IPS-20b (cell line): ENCODE data around the gene NRAP.
A peak's percentile ranks its signal among the peaks of the same experiment; 100 is the strongest.

Experiments used
- H3K27ac ChIP-seq: one replicate; pipeline ENCODE4 v1.5.1; 2013; ENCODE audit warnings: low read length
- H3K27me3 ChIP-seq: 2 replicates; pipeline ENCODE4 v1.6.1; 2013; ENCODE audit warnings: mild to moderate bottlenecking, low read length, inconsistent platforms; ENCODE audit not compliant: insufficient read depth
- H3K36me3 ChIP-seq: 2 replicates; pipeline ENCODE4 v1.6.1; 2013; ENCODE audit warnings: low read depth, mild to moderate bottlenecking, inconsistent platforms, low read length, moderate library complexity; ENCODE audit not compliant: insufficient read depth
- H3K4me1 ChIP-seq: 2 replicates; pipeline ENCODE4 v1.6.1; 2013; ENCODE audit warnings: mild to moderate bottlenecking, control low read depth, inconsistent platforms, low read length, moderate library complexity; ENCODE audit not compliant: insufficient read depth
- H3K4me3 ChIP-seq: 2 replicates; pipeline ENCODE4 v1.5.1; 2013; ENCODE audit warnings: mild to moderate bottlenecking, low read length, inconsistent platforms
- H3K9ac ChIP-seq: 2 replicates; pipeline ENCODE4 v1.6.1; 2013; ENCODE audit warnings: low read depth, mild to moderate bottlenecking, inconsistent platforms, low read length, moderate library complexity
- H3K9me3 ChIP-seq: 2 replicates; pipeline ENCODE4 v1.6.1; 2013; ENCODE audit warnings: mild to moderate bottlenecking, low read depth, low read length, inconsistent platforms; ENCODE audit not compliant: insufficient read depth

The NRAP gene

DNA sequence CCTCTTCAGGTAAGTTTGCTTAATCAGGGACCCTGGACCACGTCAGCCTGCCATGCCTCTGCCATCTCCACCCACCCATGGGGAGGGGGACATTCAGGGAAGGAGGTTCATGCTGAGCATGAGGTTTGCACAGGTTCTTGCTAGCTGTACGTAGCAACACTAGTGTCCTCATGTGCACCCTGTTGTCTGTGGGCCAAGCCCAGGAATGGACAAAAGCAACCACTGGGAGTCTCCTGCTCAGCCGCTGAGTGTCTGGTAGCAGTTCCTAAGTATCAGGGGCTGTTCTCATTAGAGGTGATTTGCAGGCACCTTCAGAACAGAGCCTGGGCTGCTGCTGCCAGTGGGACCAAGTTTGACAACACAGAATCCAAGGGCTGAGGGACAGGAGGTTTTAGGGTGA lies 33.8 kb upstream of the NRAP start:
- Histone ChIP-seq H3K4me3 (no peak overlapping the region), H3K36me3 (peaks cover 8% of the 10 kb centered on the region), H3K9ac (no peak overlapping the region), H3K9me3 (no peaks in the 10 kb centered on the region; the same call in 1 of the 2 replicates), H3K27me3 (no peaks in the 10 kb centered on the region), H3K4me1 (peaks cover 7% of the 10 kb centered on the region; the same call in 1 of the 2 replicates), H3K27ac (no peak overlapping the region)

DNA sequence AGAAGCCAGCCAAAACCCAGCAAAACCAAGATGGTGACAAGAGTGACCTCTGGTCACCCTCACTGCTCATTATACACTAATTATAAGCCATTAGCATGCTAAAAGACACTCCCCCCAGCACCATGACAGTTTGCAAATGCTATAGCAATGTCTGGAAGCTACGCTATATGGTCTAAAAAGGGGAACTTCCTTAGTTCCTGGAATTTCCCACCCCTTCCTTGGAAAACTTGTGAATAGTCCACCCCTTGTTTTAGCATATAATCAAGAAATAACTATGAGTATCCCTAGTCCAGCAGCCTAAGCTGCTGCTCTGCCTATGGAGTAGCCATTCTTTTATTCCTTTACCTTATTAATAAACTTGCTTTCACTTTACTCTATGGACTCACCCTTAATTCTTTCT lies 31.9 kb upstream of the NRAP start:
- Histone ChIP-seq H3K36me3 (peaks cover 8% of the 10 kb centered on the region), H3K9me3 (no peaks in the 10 kb centered on the region; the same call in 1 of the 2 replicates), H3K27ac (no peak overlapping the region), H3K9ac (no peak overlapping the region), H3K27me3 (no peaks in the 10 kb centered on the region), H3K4me1 (peaks cover 7% of the 10 kb centered on the region; the same call in 1 of the 2 replicates), H3K4me3 (no peak overlapping the region)

DNA sequence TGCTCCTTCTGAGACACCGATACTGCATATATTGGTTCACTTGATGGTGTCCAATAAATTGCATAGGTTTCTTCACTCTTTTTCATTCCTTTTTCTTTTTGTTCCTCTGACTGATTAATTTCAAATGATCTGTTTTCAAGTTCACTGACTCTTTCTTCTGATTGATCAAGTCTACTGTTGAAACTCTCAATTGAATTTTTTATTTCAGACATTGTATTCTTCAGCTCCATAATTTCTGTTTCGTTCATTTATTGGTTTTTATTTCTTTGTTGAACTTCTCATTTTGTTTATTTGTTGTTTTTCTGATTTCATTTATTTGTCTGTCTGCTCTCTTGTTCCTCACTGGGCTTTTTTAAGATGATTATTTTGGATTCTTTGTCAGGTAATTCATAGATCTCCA lies 29.5 kb upstream of the NRAP start:
- no peak overlapping the region for H3K9ac ChIP-seq
- peaks cover 8% of the 10 kb centered on the region for H3K36me3 ChIP-seq
- H3K4me3 ChIP-seq, result 0 out of 2 replicates have a peak overlapping the region, but pooled peaks have one; percentile 11
- peaks cover 7% of the 10 kb centered on the region; the same call in 1 of the 2 replicates for H3K4me1 ChIP-seq
- H3K27me3 ChIP-seq, result no peaks in the 10 kb centered on the region
- no peak overlapping the region for H3K27ac ChIP-seq
- no peaks in the 10 kb centered on the region; the same call in 1 of the 2 replicates for H3K9me3 ChIP-seq

DNA sequence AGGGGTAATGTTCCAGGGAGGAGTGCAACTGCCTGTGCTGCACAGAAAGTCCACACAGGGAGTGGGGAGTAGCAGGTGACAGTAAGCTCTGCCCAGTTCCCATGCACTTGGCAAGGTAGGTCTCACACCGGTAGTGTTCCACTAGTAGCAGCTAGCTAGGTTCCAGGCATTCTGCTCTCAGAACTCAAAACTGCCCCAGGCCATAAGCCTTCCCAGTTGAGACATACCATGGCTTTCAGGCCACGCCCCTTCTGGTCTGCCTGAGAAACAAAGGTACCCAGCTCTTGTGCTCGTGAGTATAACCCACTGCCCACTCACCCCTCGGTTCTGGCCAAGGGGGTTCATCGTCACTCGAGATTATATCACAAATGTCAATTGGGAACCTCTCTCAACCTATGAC lies 28.4 kb upstream of the NRAP start:
- peaks cover 7% of the 10 kb centered on the region; the same call in 1 of the 2 replicates for H3K4me1 ChIP-seq
- H3K4me3 ChIP-seq, result no peak overlapping the region
- peaks cover under 1% of the 10 kb centered on the region; the same call in 1 of the 2 replicates for H3K9me3 ChIP-seq
- no peak overlapping the region for H3K9ac ChIP-seq
- H3K27ac ChIP-seq, result no peak overlapping the region
- H3K27me3 ChIP-seq, result no peaks in the 10 kb centered on the region
- no peaks in the 10 kb centered on the region for H3K36me3 ChIP-seq

DNA sequence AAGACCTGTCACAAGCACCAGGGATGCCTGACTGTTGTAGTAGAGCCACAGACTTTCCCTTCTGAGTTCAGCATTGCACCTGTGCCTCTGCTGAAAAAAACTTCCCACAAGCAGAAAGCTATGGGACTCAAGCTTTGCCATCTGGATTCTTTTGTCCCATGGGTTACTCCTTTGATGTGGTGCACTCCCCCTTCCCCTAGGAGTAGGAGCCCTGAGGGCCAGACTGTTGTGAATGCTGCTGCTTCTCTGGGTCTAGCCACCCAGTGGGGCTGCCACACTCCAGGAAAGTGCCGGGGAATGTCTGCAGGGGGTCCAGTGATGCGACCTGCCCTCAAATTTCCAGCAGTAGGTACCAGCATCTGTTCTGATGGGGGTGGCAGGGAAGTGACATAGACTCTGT lies 27.5 kb upstream of the NRAP start:
- H3K4me3 ChIP-seq, result no peak overlapping the region
- H3K9me3 ChIP-seq, result peaks cover 4% of the 10 kb centered on the region; the same call in 1 of the 2 replicates
- peaks cover 7% of the 10 kb centered on the region; the same call in 1 of the 2 replicates for H3K4me1 ChIP-seq
- no peaks in the 10 kb centered on the region for H3K36me3 ChIP-seq
- no peaks in the 10 kb centered on the region for H3K27me3 ChIP-seq
- no peak overlapping the region for H3K27ac ChIP-seq
- no peak overlapping the region for H3K9ac ChIP-seq

DNA sequence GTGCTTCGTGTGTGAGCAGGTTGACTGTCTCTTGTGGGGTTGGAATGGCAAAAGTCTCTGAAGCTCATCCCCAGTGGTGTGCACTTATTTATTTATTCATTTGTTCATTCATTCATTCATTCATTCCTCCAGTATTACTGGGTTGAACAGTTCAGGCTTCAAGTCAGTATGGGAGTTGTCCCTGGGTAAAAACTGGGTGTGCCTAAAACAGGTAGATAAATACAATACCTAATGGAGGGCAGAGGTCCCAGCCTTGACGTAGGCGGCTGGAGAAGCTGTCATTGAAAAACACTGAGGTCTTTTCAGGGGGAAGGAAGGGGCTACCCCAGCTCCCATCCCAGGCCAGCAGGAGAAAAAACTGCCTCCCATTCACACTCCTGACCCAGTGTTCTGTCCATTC lies 26.9 kb upstream of the NRAP start:
- Histone ChIP-seq H3K4me3 (no peak overlapping the region), H3K9ac (no peak overlapping the region), H3K36me3 (no peaks in the 10 kb centered on the region), H3K9me3 (peaks cover 4% of the 10 kb centered on the region; the same call in 1 of the 2 replicates), H3K4me1 (peaks cover 7% of the 10 kb centered on the region; the same call in 1 of the 2 replicates), H3K27ac (no peak overlapping the region), H3K27me3 (no peaks in the 10 kb centered on the region)

DNA sequence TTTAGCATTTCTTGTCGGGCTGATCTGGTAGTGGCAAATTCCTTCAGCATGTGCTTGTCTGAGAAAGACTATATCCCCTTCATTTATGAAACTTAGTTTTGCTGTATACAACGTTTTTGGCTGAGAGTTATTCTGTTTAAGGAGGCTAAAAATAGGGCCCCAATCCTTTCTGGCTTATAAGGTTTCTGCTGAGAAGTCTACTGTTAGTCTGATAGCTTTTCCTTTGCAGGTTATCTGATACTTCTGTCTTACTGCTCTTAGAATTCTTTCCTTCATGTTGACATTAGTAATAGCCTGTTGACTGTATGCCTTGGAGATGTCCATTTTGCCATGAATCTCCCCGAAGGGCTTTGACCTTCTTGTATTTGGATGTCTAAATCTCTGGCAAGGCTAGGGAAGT lies 25.7 kb upstream of the NRAP start:
- H3K4me1 ChIP-seq, result peaks cover 7% of the 10 kb centered on the region; the same call in 1 of the 2 replicates
- no peak overlapping the region for H3K27ac ChIP-seq
- no peaks in the 10 kb centered on the region for H3K27me3 ChIP-seq
- H3K9me3 ChIP-seq, result peaks cover 4% of the 10 kb centered on the region; the same call in 1 of the 2 replicates
- H3K4me3 ChIP-seq, result no peak overlapping the region
- no peaks in the 10 kb centered on the region for H3K36me3 ChIP-seq
- no peak overlapping the region for H3K9ac ChIP-seq

DNA sequence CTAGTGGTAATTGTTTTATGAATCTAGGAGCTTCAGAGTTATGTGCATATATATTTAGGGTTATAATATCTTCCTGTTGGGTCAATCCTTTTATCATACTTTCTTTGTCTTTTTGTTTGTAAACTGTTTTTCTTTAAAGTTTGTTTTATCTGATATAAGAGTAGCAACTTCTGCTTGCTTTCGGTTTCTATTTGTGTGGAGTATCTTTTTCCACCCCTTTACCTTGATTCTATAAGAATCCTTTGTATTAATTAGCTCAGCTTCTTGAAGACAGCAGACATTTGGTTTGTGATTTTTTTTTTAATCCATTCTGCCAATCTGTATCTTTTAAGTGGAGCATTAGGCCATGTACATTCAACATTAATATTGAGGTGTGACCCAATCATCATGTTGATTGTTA lies 25.2 kb upstream of the NRAP start:
- no peak overlapping the region for H3K27ac ChIP-seq
- peaks cover 7% of the 10 kb centered on the region; the same call in 1 of the 2 replicates for H3K4me1 ChIP-seq
- peaks cover 4% of the 10 kb centered on the region; the same call in 1 of the 2 replicates for H3K9me3 ChIP-seq
- H3K27me3 ChIP-seq, result no peaks in the 10 kb centered on the region
- no peak overlapping the region for H3K4me3 ChIP-seq
- H3K36me3 ChIP-seq, result no peaks in the 10 kb centered on the region
- H3K9ac ChIP-seq, result no peak overlapping the region

DNA sequence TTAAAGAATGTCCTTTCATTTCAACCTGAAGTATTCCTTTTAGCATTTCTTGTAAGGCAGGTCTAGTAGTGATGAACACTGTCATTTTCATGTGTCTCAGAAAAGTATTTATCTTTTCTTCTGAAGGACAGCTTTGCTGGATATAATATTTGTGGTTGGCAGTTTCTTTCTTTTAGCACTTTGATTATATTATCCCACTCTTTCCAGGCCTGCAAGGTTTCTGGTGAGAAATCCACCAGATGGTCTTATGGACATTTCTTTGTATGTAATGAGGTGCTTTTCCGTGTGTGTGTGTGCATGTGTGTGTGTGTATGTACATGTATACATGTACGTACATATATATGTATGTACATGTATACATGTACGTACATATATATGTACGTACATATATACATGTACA lies 23.2 kb upstream of the NRAP start:
- no peaks in the 10 kb centered on the region for H3K4me1 ChIP-seq
- no peak overlapping the region for H3K9ac ChIP-seq
- H3K36me3 ChIP-seq, result no peaks in the 10 kb centered on the region
- H3K27ac ChIP-seq, result no peak overlapping the region
- no peak overlapping the region for H3K4me3 ChIP-seq
- peaks cover 4% of the 10 kb centered on the region; the same call in 1 of the 2 replicates for H3K9me3 ChIP-seq
- no peaks in the 10 kb centered on the region; the same call in 1 of the 2 replicates for H3K27me3 ChIP-seq

DNA sequence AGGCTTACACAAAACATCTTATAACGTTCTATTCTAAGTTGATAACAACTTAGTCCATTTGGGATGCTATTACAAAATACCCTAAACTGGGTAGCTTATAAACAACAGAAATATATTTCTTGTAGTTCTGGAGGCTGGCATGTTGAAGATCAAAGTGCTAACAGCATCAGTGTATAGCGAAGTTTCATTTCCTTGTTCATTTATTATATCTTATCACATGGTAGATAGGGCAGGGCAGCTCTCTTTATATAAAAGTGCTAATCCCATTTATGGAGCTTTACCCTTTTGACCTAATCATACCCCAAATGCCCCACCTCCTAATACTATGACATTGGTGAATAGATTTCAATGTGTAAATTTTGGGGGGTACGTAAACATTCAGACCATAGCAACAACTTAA lies 22.2 kb upstream of the NRAP start:
- Histone ChIP-seq H3K9me3 (peaks cover 4% of the 10 kb centered on the region; the same call in 1 of the 2 replicates), H3K4me1 (no peaks in the 10 kb centered on the region), H3K27me3 (peaks cover 5% of the 10 kb centered on the region), H3K9ac (no peak overlapping the region), H3K36me3 (no peaks in the 10 kb centered on the region), H3K27ac (no peak overlapping the region), H3K4me3 (no peak overlapping the region)

DNA sequence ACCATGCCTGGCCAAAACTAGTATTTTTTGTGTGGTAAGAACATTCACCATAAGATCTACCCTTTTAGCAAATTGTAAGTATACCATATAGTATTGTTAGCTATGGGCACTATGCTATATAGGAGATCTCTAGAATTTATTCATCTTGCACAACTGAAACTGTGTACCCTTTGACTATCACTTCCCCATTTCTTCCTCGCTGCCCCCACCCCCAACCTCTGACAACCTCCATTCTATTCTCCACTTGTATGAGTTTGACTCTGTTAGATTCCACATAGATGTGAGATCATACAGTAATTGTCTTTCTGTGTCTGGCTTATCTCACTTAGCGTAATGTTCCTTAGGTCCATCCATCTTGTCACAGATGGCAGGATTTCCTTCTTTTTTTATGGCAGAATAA lies 19.5 kb upstream of the NRAP start:
- Histone ChIP-seq H3K9ac (no peak overlapping the region), H3K36me3 (no peaks in the 10 kb centered on the region), H3K27ac (no peak overlapping the region), H3K9me3 (peaks cover 4% of the 10 kb centered on the region; the same call in 1 of the 2 replicates), H3K27me3 (peaks cover 22% of the 10 kb centered on the region), H3K4me1 (no peaks in the 10 kb centered on the region), H3K4me3 (no peak overlapping the region)

DNA sequence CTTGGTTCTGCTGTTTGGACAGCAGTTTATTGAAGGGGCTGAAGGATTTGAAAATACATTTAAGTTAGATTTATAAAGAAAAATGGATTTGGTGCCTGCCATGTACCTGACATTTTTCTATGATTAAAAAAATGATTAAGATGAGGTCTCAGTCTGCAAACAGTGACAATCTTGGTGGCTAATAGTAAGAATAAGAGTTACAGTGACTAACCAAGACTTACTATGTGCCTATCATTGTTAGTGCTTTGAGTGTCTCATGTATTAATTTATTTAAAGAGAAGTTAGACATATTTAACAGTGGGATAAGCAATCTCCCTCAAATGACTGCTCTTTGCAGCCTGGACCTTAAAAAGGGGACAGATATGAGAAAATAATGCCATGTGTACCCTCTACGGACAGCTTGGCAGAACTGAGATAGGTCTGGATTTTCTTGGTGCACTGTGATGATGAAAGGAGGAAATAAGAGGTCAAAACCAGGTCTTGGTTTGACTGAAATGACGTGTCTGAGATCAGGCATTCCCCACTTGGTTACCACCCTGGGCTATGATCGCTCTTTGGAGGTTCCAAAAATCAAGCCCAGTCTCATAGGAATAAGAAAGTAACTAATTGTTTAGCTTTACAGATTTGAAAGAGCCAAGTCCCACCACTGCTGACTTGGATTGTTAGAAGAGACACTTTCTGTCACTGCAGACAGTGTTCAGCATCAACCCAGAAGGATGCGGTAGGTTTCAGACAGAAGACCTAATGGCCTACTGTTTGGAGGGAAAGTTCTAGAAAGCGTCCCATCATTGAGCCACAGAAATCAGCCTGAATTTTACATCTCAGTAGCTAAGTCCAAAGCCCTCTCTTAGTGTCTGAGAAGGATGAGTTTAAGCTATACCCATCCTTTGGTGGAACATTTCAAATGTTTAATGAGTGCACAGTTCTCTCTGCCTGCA lies 18.0 kb upstream of the NRAP start:
- Histone ChIP-seq H3K27ac (no peak overlapping the region), H3K4me3 (no peak overlapping the region), H3K9me3 (no peaks in the 10 kb centered on the region), H3K27me3 (peaks cover 23% of the 10 kb centered on the region), H3K9ac (no peak overlapping the region), H3K4me1 (no peaks in the 10 kb centered on the region), H3K36me3 (no peaks in the 10 kb centered on the region)
